ENCODE measurements around the gene IFITM2.

DNA sequence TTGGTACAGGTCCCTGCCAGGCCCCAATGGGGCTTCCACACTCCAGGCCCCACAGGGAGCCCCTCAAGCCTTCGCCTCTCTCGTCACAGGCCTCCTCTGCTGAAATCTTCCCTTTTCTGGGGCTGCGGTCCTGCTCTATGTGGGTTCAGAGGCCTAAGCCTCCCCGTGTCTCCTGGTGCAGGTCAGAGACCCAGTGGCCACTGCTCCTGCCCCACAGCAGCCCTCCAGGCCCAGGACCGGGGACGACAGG lies 18.9 kb downstream of the IFITM2 start:
- TF ChIP-seq POLR2A (IDR thresholded peaks at IDR 0.05) (no peak), POLR2AphosphoS5 (IDR thresholded peaks at IDR 0.05) (no peak)
- TF ChIP-seq, protein P1, sequence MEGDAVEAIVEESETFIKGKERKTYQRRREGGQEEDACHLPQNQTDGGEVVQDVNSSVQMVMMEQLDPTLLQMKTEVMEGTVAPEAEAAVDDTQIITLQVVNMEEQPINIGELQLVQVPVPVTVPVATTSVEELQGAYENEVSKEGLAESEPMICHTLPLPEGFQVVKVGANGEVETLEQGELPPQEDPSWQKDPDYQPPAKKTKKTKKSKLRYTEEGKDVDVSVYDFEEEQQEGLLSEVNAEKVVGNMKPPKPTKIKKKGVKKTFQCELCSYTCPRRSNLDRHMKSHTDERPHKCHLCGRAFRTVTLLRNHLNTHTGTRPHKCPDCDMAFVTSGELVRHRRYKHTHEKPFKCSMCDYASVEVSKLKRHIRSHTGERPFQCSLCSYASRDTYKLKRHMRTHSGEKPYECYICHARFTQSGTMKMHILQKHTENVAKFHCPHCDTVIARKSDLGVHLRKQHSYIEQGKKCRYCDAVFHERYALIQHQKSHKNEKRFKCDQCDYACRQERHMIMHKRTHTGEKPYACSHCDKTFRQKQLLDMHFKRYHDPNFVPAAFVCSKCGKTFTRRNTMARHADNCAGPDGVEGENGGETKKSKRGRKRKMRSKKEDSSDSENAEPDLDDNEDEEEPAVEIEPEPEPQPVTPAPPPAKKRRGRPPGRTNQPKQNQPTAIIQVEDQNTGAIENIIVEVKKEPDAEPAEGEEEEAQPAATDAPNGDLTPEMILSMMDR (IDR thresholded peaks at IDR 0.05) = no peak
